Osteoblast (primary cell): ENCODE results near the gene NACAD. TPM values are rescaled to one million over a fixed set of nuclear protein-coding genes. Genes with fewer than 3 reads are reported as not detected.

Experiments
- DNase-seq: peaks from one replicate; pipeline ENCODE4 v3.0.0; 2011; ENCODE audit warnings: low spot score, mixed read lengths; ENCODE audit not compliant: insufficient read length; ENCODE audit errors: missing footprints
- H2AFZ ChIP-seq: 2 replicates; pipeline ENCODE4 v1.6.0; 2011; ENCODE audit warnings: mild to moderate bottlenecking, low read length
- H3K27ac ChIP-seq: 2 replicates; pipeline ENCODE4 v1.5.1; 2011; ENCODE audit warnings: mild to moderate bottlenecking, low read depth, low read length, moderate library complexity
- H3K27me3 ChIP-seq: 2 replicates; pipeline ENCODE4 v1.6.0; 2012; ENCODE audit warnings: mild to moderate bottlenecking, control low read depth, inconsistent platforms, low read length, moderate library complexity; ENCODE audit not compliant: insufficient read depth
- H3K36me3 ChIP-seq: 2 replicates; pipeline ENCODE4 v1.5.1; 2011; ENCODE audit warnings: mild to moderate bottlenecking, low read length, control low read depth, moderate library complexity; ENCODE audit not compliant: insufficient read depth
- H3K4me1 ChIP-seq: 2 replicates; pipeline ENCODE4 v1.5.1; 2011; ENCODE audit warnings: mild to moderate bottlenecking, low read length, control low read depth, moderate library complexity; ENCODE audit not compliant: insufficient read depth
- H3K4me2 ChIP-seq: 2 replicates; pipeline ENCODE4 v1.6.0; 2011; ENCODE audit warnings: mild to moderate bottlenecking, low read length; ENCODE audit not compliant: insufficient read depth
- H3K4me3 ChIP-seq: fragments of 200-600 bp; sonication (generic); 3 replicates; pipeline ENCODE4 v1.5.1; 2012; ENCODE audit warnings: mild to moderate bottlenecking, low read length, inconsistent platforms; ENCODE audit not compliant: insufficient read depth
- H3K79me2 ChIP-seq: 2 replicates; pipeline ENCODE4 v1.6.0; 2012; ENCODE audit warnings: mild to moderate bottlenecking, low read length, control low read depth, inconsistent platforms; ENCODE audit not compliant: insufficient read depth
- H3K9me3 ChIP-seq: 2 replicates; pipeline ENCODE4 v1.5.1; 2011; ENCODE audit warnings: low read depth, low read length, control low read depth
- H4K20me1 ChIP-seq: 2 replicates; pipeline ENCODE4 v1.6.0; 2012; ENCODE audit warnings: mild to moderate bottlenecking, low read length, control low read depth; ENCODE audit not compliant: insufficient read depth
- total RNA-seq: library from RNA; depleted of rRNA; stranded (reverse); fragments of >200 nt; gene quantifications from 2 replicates; pipeline ENCODE4 v1.2.3, GENCODE V29; 2012
- TF ChIP-seq, protein P1 (sequence below): IDR thresholded peaks from 2 replicates; pipeline ENCODE4 v1.5.1; 2011; ENCODE audit warnings: mild to moderate bottlenecking, low read depth, low read length, moderate library complexity; ENCODE audit errors: extremely low read depth

NACAD gene
- total RNA-seq, 1 donor: 0.72 TPM

DNA sequence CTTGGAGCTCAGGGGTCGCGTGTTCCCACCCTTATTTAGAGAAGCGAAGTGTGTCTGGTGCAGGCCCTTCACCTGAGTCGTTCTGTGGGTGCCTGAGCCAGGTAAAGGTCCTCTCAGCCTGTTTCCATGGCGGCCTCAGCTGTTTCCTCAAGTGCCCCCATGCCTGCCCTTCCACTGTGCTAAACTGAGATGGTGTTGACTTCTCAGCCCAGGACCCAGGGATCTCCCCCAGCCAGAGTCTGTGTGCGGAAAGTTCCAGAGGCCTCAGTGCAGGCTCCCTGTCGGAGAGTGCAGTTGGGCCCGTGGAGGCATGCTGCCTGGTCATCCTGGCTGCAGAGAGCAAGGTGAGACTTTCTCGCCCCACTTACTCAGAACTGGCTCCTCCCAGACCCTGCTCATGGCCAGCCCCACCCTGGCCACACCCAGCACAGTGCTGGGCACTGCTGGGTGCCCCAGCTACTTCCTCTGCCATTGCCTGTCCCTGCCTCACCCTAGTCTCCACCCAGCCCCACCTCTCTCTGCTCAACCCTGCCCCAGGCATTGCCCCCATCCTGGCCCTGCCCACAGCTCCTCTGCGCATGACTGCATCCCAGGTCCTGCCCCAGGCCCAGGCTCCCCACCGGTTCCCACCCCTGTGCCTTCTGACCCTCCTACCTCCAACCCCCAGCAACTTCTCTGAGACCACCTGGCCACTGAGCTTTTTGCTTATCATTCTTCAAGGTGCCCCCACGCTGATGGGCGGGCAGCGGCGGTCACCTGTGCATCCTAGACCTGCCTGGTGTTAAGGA is 20.3 kb downstream of the NACAD start:
- H3K9me3 ChIP-seq: no peaks in the 10 kb centered on the region
- peaks cover 26% of the 10 kb centered on the region for H3K79me2 ChIP-seq
- no peak overlapping the region for H3K4me2 ChIP-seq
- H3K27me3 ChIP-seq: no peaks in the 10 kb centered on the region
- H2AFZ ChIP-seq: no peak overlapping the region
- peak; percentile 53 for DNase-seq
- no peaks in the 10 kb centered on the region for H3K4me1 ChIP-seq
- H3K36me3 ChIP-seq: peaks cover 33% of the 10 kb centered on the region
- TF ChIP-seq, protein P1, sequence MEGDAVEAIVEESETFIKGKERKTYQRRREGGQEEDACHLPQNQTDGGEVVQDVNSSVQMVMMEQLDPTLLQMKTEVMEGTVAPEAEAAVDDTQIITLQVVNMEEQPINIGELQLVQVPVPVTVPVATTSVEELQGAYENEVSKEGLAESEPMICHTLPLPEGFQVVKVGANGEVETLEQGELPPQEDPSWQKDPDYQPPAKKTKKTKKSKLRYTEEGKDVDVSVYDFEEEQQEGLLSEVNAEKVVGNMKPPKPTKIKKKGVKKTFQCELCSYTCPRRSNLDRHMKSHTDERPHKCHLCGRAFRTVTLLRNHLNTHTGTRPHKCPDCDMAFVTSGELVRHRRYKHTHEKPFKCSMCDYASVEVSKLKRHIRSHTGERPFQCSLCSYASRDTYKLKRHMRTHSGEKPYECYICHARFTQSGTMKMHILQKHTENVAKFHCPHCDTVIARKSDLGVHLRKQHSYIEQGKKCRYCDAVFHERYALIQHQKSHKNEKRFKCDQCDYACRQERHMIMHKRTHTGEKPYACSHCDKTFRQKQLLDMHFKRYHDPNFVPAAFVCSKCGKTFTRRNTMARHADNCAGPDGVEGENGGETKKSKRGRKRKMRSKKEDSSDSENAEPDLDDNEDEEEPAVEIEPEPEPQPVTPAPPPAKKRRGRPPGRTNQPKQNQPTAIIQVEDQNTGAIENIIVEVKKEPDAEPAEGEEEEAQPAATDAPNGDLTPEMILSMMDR: no peak
- H3K27ac ChIP-seq: no peak overlapping the region
- no peak overlapping the region for H3K4me3 ChIP-seq
- peaks cover 44% of the 10 kb centered on the region for H4K20me1 ChIP-seq

DNA sequence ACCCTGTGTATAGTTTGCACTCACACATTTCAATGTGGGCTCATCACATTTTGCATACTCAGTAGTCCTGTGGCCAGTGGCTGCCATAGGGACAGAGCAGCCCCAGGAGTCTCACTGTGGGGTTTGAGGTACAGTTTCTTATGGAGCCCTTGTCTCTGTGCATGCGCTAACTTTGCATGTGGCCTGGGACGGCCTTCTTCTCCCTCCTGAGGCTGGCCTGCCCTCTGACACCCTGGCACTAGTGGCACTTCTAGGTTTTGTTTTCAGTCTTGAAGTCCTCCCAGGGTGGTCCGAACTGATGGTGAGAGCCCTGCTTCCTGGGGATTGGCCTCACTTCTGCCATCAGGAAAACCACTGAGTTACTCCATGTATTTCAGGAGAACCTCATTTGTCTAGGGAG is 21.2 kb downstream of the NACAD start:
- peak; percentile 10 for DNase-seq
- TF ChIP-seq, protein P1: no peak
- Histone ChIP-seq H3K36me3 (peaks cover 32% of the 10 kb centered on the region), H3K4me3 (no peak overlapping the region), H3K9me3 (no peaks in the 10 kb centered on the region), H3K4me2 (no peak overlapping the region), H4K20me1 (peaks cover 37% of the 10 kb centered on the region), H2AFZ (no peak overlapping the region), H3K27ac (no peak overlapping the region), H3K27me3 (no peaks in the 10 kb centered on the region), H3K79me2 (peaks cover 32% of the 10 kb centered on the region), H3K4me1 (no peaks in the 10 kb centered on the region)

DNA sequence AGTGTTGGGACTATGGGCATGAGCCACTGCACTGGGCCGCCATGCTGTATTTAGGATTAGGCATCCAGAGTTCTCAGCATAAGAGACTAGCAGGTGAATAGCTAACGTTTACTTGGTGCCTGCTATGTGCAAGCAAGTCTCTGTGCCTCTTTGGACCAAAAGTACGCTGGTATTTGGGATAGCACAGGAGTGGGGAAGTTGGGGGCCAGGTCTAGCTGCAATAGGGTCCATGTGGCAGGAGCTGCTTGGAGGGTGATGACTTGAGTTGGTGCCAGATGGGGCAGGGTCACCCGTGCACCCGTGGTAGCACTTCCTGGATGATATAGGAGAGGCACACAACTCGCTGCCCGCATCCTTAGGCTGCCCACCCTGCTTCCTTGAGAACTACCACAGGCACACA is 22.4 kb downstream of the NACAD start:
- Histone ChIP-seq H3K27me3 (no peaks in the 10 kb centered on the region), H4K20me1 (peaks cover 45% of the 10 kb centered on the region), H3K27ac (no peak overlapping the region), H3K4me1 (no peaks in the 10 kb centered on the region), H3K4me3 (no peak overlapping the region), H3K36me3 (peaks cover 32% of the 10 kb centered on the region), H3K4me2 (no peak overlapping the region), H2AFZ (no peak overlapping the region), H3K79me2 (peaks cover 44% of the 10 kb centered on the region), H3K9me3 (no peaks in the 10 kb centered on the region)
- DNase-seq: peak; percentile 43
- TF ChIP-seq, protein P1: no peak
